ENCODE data around the gene MSH2.
A peak's percentile ranks its signal among the peaks of the same experiment; 100 is the strongest.

MSH2 gene

GRCh38 chr2:47513981-47514520, 111.1 kb downstream of the MSH2 start:
- no peak overlapping the region for H3K4me3 Mint-ChIP-seq
- peaks cover 4 to 13% of the 10 kb centered on the region in 2 donors for H3K36me3 Mint-ChIP-seq
- H3K4me1 Mint-ChIP-seq: no peaks in the 10 kb centered on the region
- no peak overlapping the region for H3K27ac Mint-ChIP-seq
- H3K9me3 Mint-ChIP-seq: no peaks in the 10 kb centered on the region
- ATAC-seq (replicated peaks): no peak
- no peak for DNase-seq
- no peaks in the 10 kb centered on the region for H3K27me3 Mint-ChIP-seq

GRCh38 chr2:47516360-47517104, 113.6 kb downstream of the MSH2 start:
- no peak for DNase-seq
- Mint-ChIP-seq H3K27me3 (no peaks in the 10 kb centered on the region), H3K36me3 (peaks cover 4 to 18% of the 10 kb centered on the region in 2 donors), H3K4me1 (peaks cover 4 to 10% of the 10 kb centered on the region in 2 donors), H3K9me3 (no peaks in the 10 kb centered on the region), H3K27ac (no peak overlapping the region), H3K4me3 (no peak overlapping the region)
- no peak for ATAC-seq (replicated peaks)

GRCh38 chr2:47518497-47519146, 115.7 kb downstream of the MSH2 start:
- no peaks in the 10 kb centered on the region for H3K27me3 Mint-ChIP-seq
- peaks cover 4 to 13% of the 10 kb centered on the region in 2 donors for H3K36me3 Mint-ChIP-seq
- no peaks in the 10 kb centered on the region for H3K9me3 Mint-ChIP-seq
- DNase-seq (no peak), ATAC-seq (replicated peaks) (no peak)
- no peak overlapping the region for H3K4me3 Mint-ChIP-seq
- peaks cover 4 to 11% of the 10 kb centered on the region in 2 donors for H3K4me1 Mint-ChIP-seq
- no peak overlapping the region for H3K27ac Mint-ChIP-seq

- no peaks in the 10 kb centered on the region for H3K9me3 Mint-ChIP-seq
- no peaks in the 10 kb centered on the region for H3K27me3 Mint-ChIP-seq
- DNase-seq: no peak
- H3K4me1 Mint-ChIP-seq: peaks cover 4 to 11% of the 10 kb centered on the region in 2 donors
- no peak overlapping the region for H3K4me3 Mint-ChIP-seq
- no peak for ATAC-seq (replicated peaks)
- peak overlapping the region; percentile 22 for H3K27ac Mint-ChIP-seq
- H3K36me3 Mint-ChIP-seq: peaks cover 2 to 12% of the 10 kb centered on the region in 2 donors
These were observed 116.2 kb downstream of the MSH2 start for GRCh38 chr2:47519147-47519537.

GRCh38 chr2:47519604-47520301, 116.8 kb downstream of the MSH2 start:
- Mint-ChIP-seq H3K9me3 (no peaks in the 10 kb centered on the region), H3K4me3 (no peak overlapping the region), H3K4me1 (peaks cover 4 to 11% of the 10 kb centered on the region in 2 donors), H3K36me3 (peaks cover 2 to 12% of the 10 kb centered on the region in 2 donors), H3K27me3 (no peaks in the 10 kb centered on the region), H3K27ac (no peak overlapping the region)
- no peak for DNase-seq
- no peak for ATAC-seq (replicated peaks)

GRCh38 chr2:47520302-47520630, 117.3 kb downstream of the MSH2 start:
- Mint-ChIP-seq H3K9me3 (no peaks in the 10 kb centered on the region), H3K36me3 (peaks cover 3 to 12% of the 10 kb centered on the region in 2 donors), H3K4me1 (peaks cover 4 to 11% of the 10 kb centered on the region in 2 donors), H3K4me3 (peak overlapping the region; percentile 67 to 90), H3K27me3 (no peaks in the 10 kb centered on the region), H3K27ac (peak overlapping the region; percentile 59)
- no peak for ATAC-seq (replicated peaks)
- DNase-seq: no peak

- Mint-ChIP-seq H3K27me3 (no peaks in the 10 kb centered on the region), H3K27ac (peak overlapping the region; percentile 95)
These were observed 118.1 kb downstream of the MSH2 start for GRCh38 chr2:47520825-47521665.

GRCh38 chr2:47521666-47522285, 118.8 kb downstream of the MSH2 start:
- H3K27ac Mint-ChIP-seq: peak overlapping the region; percentile 95
- no peak for ATAC-seq (replicated peaks)

More at GRCh38 chr2:47520825-47521665, 118.1 kb downstream of the MSH2 start:
- ATAC-seq (replicated peaks): peak; percentile 90 to 92
- peak; percentile 81 for DNase-seq
- Mint-ChIP-seq H3K9me3 (no peaks in the 10 kb centered on the region), H3K36me3 (peaks cover 2 to 12% of the 10 kb centered on the region in 2 donors), H3K4me1 (peaks cover 4 to 11% of the 10 kb centered on the region in 2 donors), H3K4me3 (peak overlapping the region; percentile 90 to 91)

DNA sequence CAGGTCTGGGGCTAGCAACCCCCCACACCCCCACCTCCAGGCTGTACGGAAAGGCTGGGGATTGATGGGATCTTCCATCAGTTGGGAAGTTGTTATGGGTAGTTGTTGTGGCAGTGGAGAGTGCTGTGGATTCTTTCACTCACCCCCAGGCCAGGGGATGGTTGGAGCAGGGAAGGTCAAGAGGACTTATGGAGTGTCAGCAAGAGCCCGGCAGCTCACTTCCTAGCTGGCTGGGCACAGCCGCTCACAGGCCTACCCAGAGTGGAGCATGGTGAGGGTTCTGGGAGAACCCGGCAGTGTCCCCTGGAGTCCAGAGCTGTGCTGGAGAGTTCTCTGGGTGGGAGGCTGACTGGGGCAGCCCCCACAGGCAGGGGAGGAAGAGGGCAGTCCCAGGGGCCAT, 122.2 kb downstream of the MSH2 start:
- Mint-ChIP-seq H3K4me3 (no peak overlapping the region), H3K27me3 (no peaks in the 10 kb centered on the region), H3K27ac (no peak overlapping the region), H3K4me1 (peaks cover 4 to 10% of the 10 kb centered on the region in 2 donors), H3K9me3 (no peaks in the 10 kb centered on the region), H3K36me3 (peaks cover 2 to 7% of the 10 kb centered on the region in 2 donors)
- no peak for DNase-seq
- ATAC-seq (replicated peaks): no peak

More at GRCh38 chr2:47521666-47522285, 118.8 kb downstream of the MSH2 start:
- Mint-ChIP-seq H3K9me3 (no peaks in the 10 kb centered on the region), H3K27me3 (no peaks in the 10 kb centered on the region), H3K36me3 (peaks cover 2 to 12% of the 10 kb centered on the region in 2 donors), H3K4me3 (peak overlapping the region; percentile 90 to 91), H3K4me1 (peaks cover 4 to 11% of the 10 kb centered on the region in 2 donors)
- no peak for DNase-seq

- H3K36me3 Mint-ChIP-seq: peaks cover 2 to 3% of the 10 kb centered on the region in 2 donors
- ATAC-seq (replicated peaks): no peak
- no peak overlapping the region for H3K4me3 Mint-ChIP-seq
- H3K27ac Mint-ChIP-seq: no peak overlapping the region
- no peaks in the 10 kb centered on the region for H3K27me3 Mint-ChIP-seq
- no peaks in the 10 kb centered on the region for H3K9me3 Mint-ChIP-seq
- no peaks in the 10 kb centered on the region for H3K4me1 Mint-ChIP-seq
- DNase-seq: no peak
These were observed 125.5 kb downstream of the MSH2 start for GRCh38 chr2:47528455-47528854.

DNA sequence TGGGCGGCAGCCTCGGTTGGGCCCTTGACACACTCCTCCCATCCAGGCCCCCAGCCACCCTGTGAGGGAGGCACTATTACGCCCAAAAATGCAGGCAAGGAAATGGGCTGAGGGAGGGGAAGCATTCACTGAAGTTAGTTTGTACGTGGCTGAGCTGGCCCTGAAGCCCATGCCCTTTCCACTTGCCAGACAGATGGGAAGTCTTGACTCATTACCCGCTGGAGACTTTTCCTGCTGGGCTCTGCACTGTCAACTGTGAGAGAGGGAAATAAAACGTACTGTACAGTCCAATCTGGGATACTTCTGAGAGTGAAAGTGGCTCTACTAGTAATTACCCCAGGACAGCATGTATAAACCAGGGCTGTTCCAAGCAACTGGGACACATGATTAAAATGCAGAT, 125.9 kb downstream of the MSH2 start:
- no peaks in the 10 kb centered on the region for H3K9me3 Mint-ChIP-seq

GRCh38 chr2:47530105-47530760, 127.3 kb downstream of the MSH2 start:
- H3K36me3 Mint-ChIP-seq: peaks cover 0 to 1% of the 10 kb centered on the region in 2 donors
- H3K27ac Mint-ChIP-seq: peak overlapping the region; percentile 65
- ATAC-seq (replicated peaks): no peak
- no peaks in the 10 kb centered on the region for H3K9me3 Mint-ChIP-seq
- H3K27me3 Mint-ChIP-seq: no peaks in the 10 kb centered on the region
- H3K4me3 Mint-ChIP-seq: no peak overlapping the region
- DNase-seq: no peak
- no peaks in the 10 kb centered on the region for H3K4me1 Mint-ChIP-seq

More for the DNA sequence above, 125.9 kb downstream of the MSH2 start:
- no peaks in the 10 kb centered on the region for H3K4me1 Mint-ChIP-seq
- H3K27ac Mint-ChIP-seq: no peak overlapping the region
- peaks cover 2% of the 10 kb centered on the region in 2 donors for H3K36me3 Mint-ChIP-seq
- ATAC-seq (replicated peaks) (no peak), DNase-seq (no peak)
- no peak overlapping the region for H3K4me3 Mint-ChIP-seq
- H3K27me3 Mint-ChIP-seq: no peaks in the 10 kb centered on the region
